B cell (primary cell): ENCODE results near the gene TWF2. TPM values are rescaled to one million over a fixed set of nuclear protein-coding genes. Genes with fewer than 3 reads are reported as not detected.

ENCODE experiments used
- ATAC-seq: fragments of 200-7000 bp; cut with Tn5 transposase; one replicate; pipeline ENCODE4 v1.10.0; 2021; ENCODE audit warnings: low read depth, mild to moderate bottlenecking, moderate number of reproducible peaks, moderate library complexity
- CTCF ChIA-PET: fragments of 350-600 bp; sonication (Branson Sonifier 250); formaldehyde crosslinking; loops from one replicate; lab custom pipeline; 2021; ENCODE audit warnings: antibody characterized with exemption, inconsistent platforms; lab: Charles Lee
- POLR2A ChIA-PET: fragments of 350-600 bp; sonication (Branson Sonifier 250); formaldehyde crosslinking; loops from one replicate; lab custom pipeline; 2021; ENCODE audit warnings: antibody characterized with exemption; lab: Charles Lee
- DNase-seq: peaks from one replicate; pipeline ENCODE4 v3.0.0; 2013
- H2AFZ ChIP-seq: 2 replicates; pipeline ENCODE4 v1.6.1; 2012; ENCODE audit warnings: mild to moderate bottlenecking, low read depth, low read length; ENCODE audit not compliant: insufficient read depth, poor library complexity, severe bottlenecking
- H3K27ac ChIP-seq, 2 donors: 1 replicate in 1 of 2; 2 replicates in 1 of 2; pipeline ENCODE4 v1.5.1; 2012 to 2013; ENCODE audit warnings: low read length in 2 of 2, mild to moderate bottlenecking in 2 of 2, moderate library complexity in 1 of 2
- H3K27me3 ChIP-seq, 4 experiments: fragments of 200-600 bp in 1 of 4; sonication (generic) in 1 of 4; replicated peaks in 1 of 4; 1 replicate in 2 of 4; 2 replicates in 2 of 4; pipeline versions ENCODE4 v1.6.1 to v1.7.0; 2013 to 2016; ENCODE audit warnings: low read length in 3 of 4, mild to moderate bottlenecking in 2 of 4, mixed read lengths in 1 of 4, moderate library complexity in 1 of 4; ENCODE audit not compliant: insufficient read depth in 4 of 4, control insufficient read depth in 3 of 4; ENCODE audit errors: control extremely low read depth in 1 of 4
- H3K36me3 ChIP-seq, 2 experiments: replicated peaks in 1 of 2; 1 replicate in 1 of 2; 2 replicates in 1 of 2; pipeline versions ENCODE4 v1.6.1 to v1.7.1; 2013; ENCODE audit warnings: low read length in 1 of 2; ENCODE audit not compliant: insufficient read depth in 2 of 2, control insufficient read depth in 1 of 2; ENCODE audit errors: control extremely low read depth in 1 of 2, extremely low read depth in 1 of 2
- H3K4me1 ChIP-seq, 2 donors: fragments of 200-600 bp in 1 of 2; sonication (generic) in 1 of 2; 1 replicate in 1 of 2; 2 replicates in 1 of 2; pipeline versions ENCODE4 v1.5.1 to v1.6.1; 2013 to 2017; ENCODE audit warnings: low read length in 2 of 2; ENCODE audit not compliant: control insufficient read depth in 2 of 2, insufficient read depth in 2 of 2
- H3K4me2 ChIP-seq: replicated peaks from 2 replicates; pipeline ENCODE3; 2012; ENCODE audit warnings: mild to moderate bottlenecking, low read depth, low read length; ENCODE audit not compliant: poor library complexity, severe bottlenecking
- H3K4me3 ChIP-seq, 5 experiments: fragments of 200-600 bp in 1 of 5; sonication (generic) in 1 of 5; 1 replicate in 3 of 5; 2 replicates in 2 of 5; pipeline versions ENCODE4 v1.5.1 to v1.7.0; 2011 to 2016; ENCODE audit warnings: low read length in 4 of 5, mild to moderate bottlenecking in 4 of 5, low read depth in 2 of 5, control low read depth in 1 of 5, moderate library complexity in 1 of 5; ENCODE audit not compliant: insufficient read depth in 1 of 5; ENCODE audit errors: control extremely low read depth in 1 of 5, extremely low read depth in 1 of 5
- H3K79me2 ChIP-seq: fragments of 200-600 bp; sonication (generic); one replicate; pipeline ENCODE4 v1.6.0; 2016; ENCODE audit warnings: low read length; ENCODE audit not compliant: control insufficient read depth, insufficient read depth
- H3K9ac ChIP-seq: fragments of 200-600 bp; sonication (generic); 2 replicates; pipeline ENCODE4 v1.6.1; 2017; ENCODE audit warnings: mild to moderate bottlenecking, low read length, moderate library complexity
- H3K9me3 ChIP-seq, 3 donors: one replicate each; pipeline versions ENCODE4 v1.6.1 to v1.7.1; 2013; ENCODE audit warnings: low read length in 2 of 3; ENCODE audit not compliant: control insufficient read depth in 2 of 3, insufficient read depth in 1 of 3; ENCODE audit errors: control extremely low read depth in 1 of 3
- H4K20me1 ChIP-seq: 2 replicates; pipeline ENCODE4 v1.6.0; 2012; ENCODE audit warnings: mild to moderate bottlenecking, low read length; ENCODE audit not compliant: insufficient read depth, control insufficient read depth, poor library complexity, severe bottlenecking
- H3K27ac Mint-ChIP-seq: one replicate; pipeline ENCODE4 v1.8.0; 2021; ENCODE audit warnings: mixed read lengths
- H3K27me3 Mint-ChIP-seq: one replicate; pipeline ENCODE4 v1.8.0; 2021; ENCODE audit warnings: mixed read lengths
- H3K4me1 Mint-ChIP-seq: one replicate; pipeline ENCODE4 v1.8.0; 2021; ENCODE audit warnings: mixed read lengths
- H3K4me3 Mint-ChIP-seq: one replicate; pipeline ENCODE4 v1.8.0; 2021; ENCODE audit warnings: mixed read lengths
- H3K9me3 Mint-ChIP-seq: one replicate; pipeline ENCODE4 v1.8.0; 2022; ENCODE audit warnings: mixed read lengths; ENCODE audit not compliant: insufficient read depth
- CTCF ChIP-seq: fragments of 200-600 bp; IDR thresholded peaks from one replicate; pipeline ENCODE4 v1.8.0; 2022; ENCODE audit warnings: antibody characterized with exemption, mild to moderate bottlenecking
- EZH2 ChIP-seq: IDR thresholded peaks from 2 replicates; pipeline ENCODE4 v1.6.1; 2012; ENCODE audit warnings: borderline replicate concordance, low read depth, mild to moderate bottlenecking, moderate library complexity, low read length; ENCODE audit not compliant: insufficient read depth, poor library complexity, severe bottlenecking
- WGBS: methylation state at CpG from one replicate; pipeline ENCODE4 v1.1.5; 2013; ENCODE audit warnings: missing lambda C conversion rate; ENCODE audit not compliant: insufficient coverage; 5-methylcytosine and 5-hydroxymethylcytosine counted together
- intact Hi-C: fragments of 100-400 bp; cut with micrococcal nuclease; formaldehyde crosslinking; loops from one replicate; pipeline ENCODE4 v1.10.0; 2022
- polyA plus RNA-seq: library from polyadenylated mRNA; depleted of rRNA; stranded (reverse); fragments of >200 nt; gene quantifications from 2 replicates; pipeline ENCODE4 v1.2.3, GENCODE V29; 2012
- total RNA-seq, 2 donors: library from RNA; stranded (reverse); fragments of 120-200 nt in 1 of 2; gene quantifications; 1 replicate in 1 of 2; 2 replicates in 1 of 2; pipeline versions ENCODE4 v1.2.3 to v1.2.4, GENCODE V29; 2013 to 2022

The TWF2 gene
- total and polyA plus RNA-seq, 2 donors (not counting 1 experiment from before 2014, with no cell fraction given): 60.3 to 88.2 TPM

DNA sequence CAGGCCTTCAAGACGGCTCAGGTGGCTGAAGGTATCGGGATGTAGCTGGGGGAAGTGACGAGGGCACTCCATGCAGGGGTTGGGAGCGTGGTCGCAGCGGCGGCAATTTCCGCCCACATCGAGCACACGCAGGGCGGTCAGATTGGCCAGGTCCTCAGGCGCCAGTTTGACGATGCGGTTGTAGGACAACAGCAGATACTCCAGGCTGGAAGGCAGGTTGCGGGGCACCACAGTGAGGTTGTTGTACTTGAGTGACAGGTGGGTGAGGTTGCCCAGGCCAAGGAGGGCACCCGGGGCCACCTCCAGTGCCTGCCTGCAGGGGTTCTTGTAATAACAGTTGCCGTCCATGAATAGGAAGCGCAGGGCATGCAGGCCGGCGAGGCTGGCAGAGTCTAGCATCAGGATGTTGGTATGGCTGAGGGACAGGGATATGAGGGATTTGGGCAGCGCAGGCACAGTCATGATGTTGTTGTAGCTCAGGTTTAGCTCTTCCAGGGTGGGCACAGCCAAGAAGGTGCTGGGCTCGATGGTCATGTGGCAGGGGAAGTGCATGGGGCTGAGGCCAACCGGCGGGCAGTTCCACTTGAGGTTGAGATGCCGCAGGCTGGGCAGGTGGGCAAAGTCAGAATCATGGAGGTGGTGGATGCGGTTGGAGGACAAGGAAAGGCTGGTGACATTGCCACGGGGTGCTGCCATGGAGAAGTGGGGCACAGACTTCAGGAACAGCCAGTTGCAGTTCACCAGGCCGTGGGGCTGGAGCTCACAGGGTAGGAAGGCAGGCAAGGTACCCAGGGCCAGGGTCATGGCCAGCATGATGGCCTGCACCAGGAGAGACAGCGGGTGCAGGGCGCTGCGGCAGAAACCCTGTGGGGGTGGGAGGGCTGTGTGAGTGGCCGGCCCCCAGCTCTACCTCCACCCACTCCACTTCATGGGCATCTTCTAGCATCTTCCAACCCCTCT, 15.2 kb downstream of the TWF2 start:
- Mint-ChIP-seq H3K9me3 (no peaks in the 10 kb centered on the region), H3K27me3 (no peaks in the 10 kb centered on the region), H3K4me1 (peaks cover 80% of the 10 kb centered on the region), H3K27ac (peak overlapping the region; percentile 99), H3K4me3 (peak overlapping the region; percentile 94)
- ChIA-PET CTCF (interaction anchor here (2.1 to 12.3 kb wide), 5 partner anchors 13 to 115 kb away, joined by 8 to 265 read pairs (median 177); partner anchors contain the start of genes GLYCTK, PPM1M, TWF2 and WDR82), POLR2A (interaction anchor here (0.9 to 3.8 kb wide), 5 partner anchors 14 to 168 kb away, joined by 3 to 28 read pairs (median 9); partner anchors contain the start of genes GLYCTK, POC1A and TWF2)
- H3K9me3 ChIP-seq: no peaks in the 10 kb centered on the region
- H3K4me2 ChIP-seq: peak overlapping the region; percentile 90
- peaks cover 61 to 88% of the 10 kb centered on the region in 2 donors for H3K4me1 ChIP-seq
- DNase-seq (no peak), ATAC-seq (no peak)
- TF ChIP-seq EZH2 (no peak), CTCF (no peak)
- H3K36me3 ChIP-seq: peaks cover 0 to 57% of the 10 kb centered on the region in 2 experiments
- peak overlapping the region; percentile 39 to 90 (median 66) for H3K4me3 ChIP-seq
- H4K20me1 ChIP-seq: peaks cover 34% of the 10 kb centered on the region
- WGBS: 94% methylated on average over 27 of the region's 32 CpGs
- intact Hi-C loops: loop anchor here (2.0 to 10.0 kb wide), 2 partner anchors 29 to 169 kb away; partner anchors contain the start of gene DUSP7
- no peaks in the 10 kb centered on the region for H3K27me3 ChIP-seq
- H3K27ac ChIP-seq: peak overlapping the region; percentile 78 to 88
- no peak overlapping the region for H2AFZ ChIP-seq
- peak overlapping the region; percentile 68 for H3K9ac ChIP-seq
- H3K79me2 ChIP-seq: peaks cover 62% of the 10 kb centered on the region
